ENCODE measurements around the gene PTPRD. TPM values are rescaled to one million over a fixed set of nuclear protein-coding genes. Genes with fewer than 3 reads are reported as not detected.

PTPRD gene
- total RNA-seq, 2 experiments from 2014 or later, result not detected

GRCh38 chr9:9855177-9856078 is 757.4 kb downstream of the PTPRD start:
- Mint-ChIP-seq H3K9me3 (no peaks in the 10 kb centered on the region), H3K4me1 (no peaks in the 10 kb centered on the region), H3K4me3 (no peak overlapping the region), H3K36me3 (ENCODE audit: low read depth) (no peaks in the 10 kb centered on the region), H3K27me3 (no peaks in the 10 kb centered on the region), H3K27ac (no peak overlapping the region)
- CTCF ChIA-PET, result no interaction called here
- DNase-seq, result no peak
- POLR2A ChIA-PET, result no interaction called here

GRCh38 chr9:9847750-9848149 is 765.1 kb downstream of the PTPRD start:
- CTCF ChIA-PET, result no interaction called here
- Mint-ChIP-seq H3K27me3 (no peaks in the 10 kb centered on the region), H3K4me3 (no peak overlapping the region), H3K4me1 (peaks cover 2% of the 10 kb centered on the region), H3K36me3 (ENCODE audit: low read depth) (no peaks in the 10 kb centered on the region), H3K27ac (no peak overlapping the region), H3K9me3 (no peaks in the 10 kb centered on the region)
- no peak for DNase-seq
- POLR2A ChIA-PET, result no interaction called here

DNA sequence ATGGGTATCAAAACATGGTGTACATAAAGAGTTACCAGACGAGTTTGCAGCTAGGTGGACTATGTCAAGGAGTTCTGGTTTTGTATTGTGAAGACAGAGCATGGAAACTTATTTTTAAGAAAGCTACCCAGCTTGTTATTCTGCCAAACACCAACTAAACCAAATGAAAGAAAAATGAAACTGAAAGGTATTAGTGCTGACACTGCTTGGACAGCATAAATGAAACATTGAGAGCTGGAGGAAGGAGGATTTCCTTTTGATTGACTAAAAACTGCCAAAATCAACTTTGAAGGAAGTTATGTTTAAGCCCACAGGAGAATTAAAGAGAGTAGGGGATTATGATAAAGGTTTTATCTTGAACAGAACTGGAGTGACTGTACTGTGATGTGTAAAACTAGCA is 766.2 kb downstream of the PTPRD start:
- no peaks in the 10 kb centered on the region for H3K27me3 Mint-ChIP-seq
- H3K9me3 Mint-ChIP-seq, result no peaks in the 10 kb centered on the region
- H3K27ac Mint-ChIP-seq, result no peak overlapping the region
- no peak for DNase-seq
- no peak overlapping the region for H3K4me3 Mint-ChIP-seq
- POLR2A ChIA-PET, result no interaction called here
- peaks cover 2% of the 10 kb centered on the region for H3K4me1 Mint-ChIP-seq
- CTCF ChIA-PET, result no interaction called here
- no peaks in the 10 kb centered on the region for H3K36me3 Mint-ChIP-seq (ENCODE audit: low read depth)

DNA sequence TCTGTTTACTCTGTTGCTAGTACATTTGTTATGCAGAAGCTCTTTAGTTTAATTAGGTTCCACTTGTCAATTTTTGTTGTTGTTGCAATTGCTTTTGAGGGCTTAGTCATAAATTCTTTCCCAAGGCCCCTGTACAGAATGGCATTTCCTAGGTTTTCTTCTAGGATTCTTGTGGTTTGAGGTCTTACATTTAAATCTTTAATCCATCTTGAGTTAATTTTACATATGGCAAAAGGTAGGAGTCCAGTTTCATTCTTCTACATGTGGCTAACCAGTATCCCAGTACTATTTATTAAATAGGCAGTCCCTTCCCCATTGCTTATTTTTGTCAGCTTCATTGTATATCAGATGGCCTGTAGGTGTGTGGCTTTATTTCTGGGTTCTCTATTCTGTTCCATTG is 792.4 kb downstream of the PTPRD start:
- ChIA-PET CTCF (no interaction called here), POLR2A (no interaction called here)
- Mint-ChIP-seq H3K9me3 (peaks cover 2% of the 10 kb centered on the region), H3K27ac (no peak overlapping the region), H3K4me3 (no peak overlapping the region), H3K4me1 (no peaks in the 10 kb centered on the region), H3K27me3 (no peaks in the 10 kb centered on the region), H3K36me3 (ENCODE audit: low read depth) (no peaks in the 10 kb centered on the region)
- no peak for DNase-seq

DNA sequence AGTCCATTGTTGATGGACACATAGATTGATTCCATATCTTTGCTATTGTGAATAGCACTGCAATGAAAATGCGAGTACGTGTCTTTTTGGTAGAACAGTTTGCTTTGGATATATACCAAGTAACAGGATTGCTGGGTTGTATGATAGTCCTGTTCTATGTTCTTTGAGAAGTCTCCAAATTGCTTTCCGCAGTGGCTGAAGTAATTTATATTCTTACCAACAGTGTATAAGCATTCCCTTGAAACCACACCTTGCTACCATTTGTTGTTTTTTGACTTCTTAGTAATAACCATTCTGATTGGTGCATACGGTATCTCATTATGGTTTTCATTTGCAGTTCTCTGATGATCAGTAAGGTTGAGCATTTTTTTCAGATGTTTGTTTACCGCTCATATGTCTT is 792.9 kb downstream of the PTPRD start:
- no peak overlapping the region for H3K4me3 Mint-ChIP-seq
- H3K27ac Mint-ChIP-seq, result no peak overlapping the region
- no peaks in the 10 kb centered on the region for H3K36me3 Mint-ChIP-seq (ENCODE audit: low read depth)
- H3K27me3 Mint-ChIP-seq, result no peaks in the 10 kb centered on the region
- no peaks in the 10 kb centered on the region for H3K4me1 Mint-ChIP-seq
- no peak for DNase-seq
- peaks cover 2% of the 10 kb centered on the region for H3K9me3 Mint-ChIP-seq
- POLR2A ChIA-PET, result no interaction called here
- CTCF ChIA-PET, result no interaction called here

DNA sequence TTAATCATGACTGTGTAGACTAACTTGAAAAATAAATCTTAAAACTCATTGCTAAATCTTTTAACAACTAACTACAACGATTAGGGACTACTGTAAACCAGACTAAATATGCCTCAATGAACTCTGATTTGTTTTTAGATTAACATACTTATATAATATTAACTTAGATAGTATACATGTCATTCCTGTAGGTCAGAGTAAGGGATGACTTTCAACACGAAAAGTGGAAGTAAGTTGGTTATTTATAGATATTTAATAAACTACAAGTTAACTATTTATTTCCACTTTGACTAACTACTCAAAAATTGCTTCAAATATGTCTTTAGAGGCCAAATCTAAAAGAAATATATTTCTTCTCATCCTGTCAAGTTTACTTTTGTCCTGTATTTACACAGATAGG is 795.6 kb downstream of the PTPRD start:
- no peaks in the 10 kb centered on the region for H3K36me3 Mint-ChIP-seq (ENCODE audit: low read depth)
- no peaks in the 10 kb centered on the region for H3K4me1 Mint-ChIP-seq
- POLR2A ChIA-PET, result no interaction called here
- no peak overlapping the region for H3K4me3 Mint-ChIP-seq
- DNase-seq, result no peak
- H3K27me3 Mint-ChIP-seq, result no peaks in the 10 kb centered on the region
- no peak overlapping the region for H3K27ac Mint-ChIP-seq
- peaks cover 2% of the 10 kb centered on the region for H3K9me3 Mint-ChIP-seq
- CTCF ChIA-PET, result no interaction called here

DNA sequence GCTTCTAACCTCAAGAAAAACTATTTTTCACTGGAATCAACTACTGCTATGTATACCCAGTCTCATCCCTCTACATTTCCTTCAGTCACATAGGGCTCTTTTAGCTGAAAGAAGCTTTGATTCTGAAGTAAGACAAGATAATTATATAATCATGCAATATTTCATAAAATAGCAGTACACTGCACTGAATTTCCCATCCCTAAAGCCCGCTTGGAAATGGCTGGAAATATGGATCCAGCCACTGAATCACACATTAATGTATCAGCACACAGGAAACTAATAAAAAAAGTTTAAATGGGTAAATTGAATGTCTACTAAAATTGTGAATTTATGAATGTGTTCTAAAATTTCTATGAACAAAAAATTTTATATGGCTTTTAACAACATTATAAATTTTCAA is 808.7 kb downstream of the PTPRD start:
- H3K4me1 Mint-ChIP-seq, result no peaks in the 10 kb centered on the region
- no peak overlapping the region for H3K27ac Mint-ChIP-seq
- POLR2A ChIA-PET, result no interaction called here

GRCh38 chr9:9799287-9799686 is 813.5 kb downstream of the PTPRD start:
- DNase-seq, result no peak
- ChIA-PET CTCF (no interaction called here), POLR2A (no interaction called here)
- Mint-ChIP-seq H3K9me3 (no peaks in the 10 kb centered on the region), H3K4me3 (no peak overlapping the region), H3K4me1 (no peaks in the 10 kb centered on the region), H3K36me3 (ENCODE audit: low read depth) (no peaks in the 10 kb centered on the region), H3K27me3 (no peaks in the 10 kb centered on the region), H3K27ac (no peak overlapping the region)

More for the DNA sequence above, 808.7 kb downstream of the PTPRD start:
- H3K9me3 Mint-ChIP-seq, result no peaks in the 10 kb centered on the region
- CTCF ChIA-PET, result no interaction called here
- H3K27me3 Mint-ChIP-seq, result no peaks in the 10 kb centered on the region
- no peak for DNase-seq
- H3K36me3 Mint-ChIP-seq (ENCODE audit: low read depth), result no peaks in the 10 kb centered on the region
- H3K4me3 Mint-ChIP-seq, result no peak overlapping the region

- DNase-seq, result no peak
- no peak overlapping the region for H3K4me3 Mint-ChIP-seq
- H3K36me3 Mint-ChIP-seq (ENCODE audit: low read depth), result no peaks in the 10 kb centered on the region
- no peaks in the 10 kb centered on the region for H3K9me3 Mint-ChIP-seq
- no peak overlapping the region for H3K27ac Mint-ChIP-seq
- POLR2A ChIA-PET, result no interaction called here
- no peaks in the 10 kb centered on the region for H3K27me3 Mint-ChIP-seq
- H3K4me1 Mint-ChIP-seq, result no peaks in the 10 kb centered on the region
- CTCF ChIA-PET, result interaction anchor here (0.6 kb wide), 1 partner anchor 1080 kb away, joined by 3 read pairs; no protein-coding TSS in a partner anchor
Observed at GRCh38 chr9:9792144-9792857, 820.5 kb downstream of the PTPRD start.

DNA sequence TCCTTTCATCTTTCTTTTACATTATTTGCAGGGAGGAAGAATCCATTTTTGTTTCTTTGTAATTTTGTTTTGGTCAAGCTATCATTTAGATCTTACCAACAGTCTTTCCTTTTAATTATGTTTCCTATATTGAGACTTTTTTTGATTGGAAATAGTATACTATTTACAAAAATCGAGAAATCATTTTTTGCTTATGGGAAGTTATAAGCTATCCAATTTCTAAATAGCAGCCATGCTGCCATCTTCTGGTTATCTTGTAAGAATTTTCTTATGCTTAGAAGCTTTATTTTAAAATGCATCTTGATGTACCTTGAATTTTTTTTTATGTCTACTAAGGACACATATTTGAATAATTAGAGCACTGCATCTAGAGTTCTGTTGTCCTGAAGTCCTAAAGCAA is 821.2 kb downstream of the PTPRD start:
- ChIA-PET POLR2A (no interaction called here), CTCF (interaction anchor here (0.6 kb wide), 1 partner anchor 1079 kb away, joined by 3 read pairs; no protein-coding TSS in a partner anchor)
- no peaks in the 10 kb centered on the region for H3K4me1 Mint-ChIP-seq

DNA sequence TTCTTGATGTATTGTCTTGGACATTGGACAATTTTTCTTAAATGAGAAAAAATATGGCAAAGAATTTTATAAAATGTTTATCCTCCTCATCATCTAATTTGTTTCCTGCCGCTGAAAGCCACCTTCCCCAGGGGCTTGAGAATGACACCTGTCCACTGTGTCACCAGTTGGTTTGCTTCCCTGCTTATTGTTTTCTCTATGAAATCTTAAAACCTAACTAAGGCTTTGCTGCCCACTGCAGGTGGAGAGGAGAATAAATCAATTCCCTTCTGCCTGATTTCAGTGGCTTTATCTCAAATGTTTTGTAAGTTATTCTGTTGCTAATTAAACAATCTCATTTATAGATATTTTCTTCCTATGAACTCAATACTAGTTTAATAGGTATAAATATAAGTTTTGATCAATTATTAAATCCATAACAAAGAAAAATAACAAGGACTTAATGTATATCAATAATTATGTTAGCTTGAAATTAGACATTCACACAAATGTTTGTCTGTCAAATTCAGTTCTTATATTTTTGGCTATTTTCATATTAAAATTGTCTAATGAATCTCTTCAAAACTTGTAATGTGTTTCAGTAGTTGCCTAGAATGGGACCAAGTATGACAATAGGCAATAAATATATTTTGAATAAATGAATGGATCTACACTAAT is 822.5 kb downstream of the PTPRD start:
- DNase-seq, result no peak
- H3K4me1 Mint-ChIP-seq, result no peaks in the 10 kb centered on the region

More for the DNA sequence above, 821.2 kb downstream of the PTPRD start:
- no peaks in the 10 kb centered on the region for H3K9me3 Mint-ChIP-seq
- H3K27ac Mint-ChIP-seq, result no peak overlapping the region
- no peak overlapping the region for H3K4me3 Mint-ChIP-seq
- H3K27me3 Mint-ChIP-seq, result no peaks in the 10 kb centered on the region
- H3K36me3 Mint-ChIP-seq (ENCODE audit: low read depth), result no peaks in the 10 kb centered on the region
- DNase-seq, result no peak

DNA sequence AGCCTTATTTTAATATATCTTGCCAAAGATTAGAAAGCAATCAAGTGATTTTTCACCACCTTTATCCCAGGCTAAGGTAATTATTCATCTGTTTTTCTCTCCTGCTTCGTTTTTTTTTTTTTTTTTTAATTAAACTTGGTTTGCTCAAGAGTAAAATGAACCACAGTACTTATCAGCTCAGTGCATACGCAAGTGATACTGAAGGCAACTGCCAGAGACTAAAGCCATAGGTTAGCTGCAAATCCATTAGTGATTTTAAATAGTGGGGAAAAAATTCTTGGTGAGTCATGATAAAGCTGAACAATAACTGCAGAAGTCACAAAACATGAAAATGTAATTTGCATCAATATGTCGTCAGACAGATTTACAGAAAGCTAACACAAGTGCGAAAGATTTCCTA is 829.1 kb downstream of the PTPRD start:
- POLR2A ChIA-PET, result no interaction called here
- DNase-seq, result no peak
- Mint-ChIP-seq H3K27me3 (no peaks in the 10 kb centered on the region), H3K4me3 (no peak overlapping the region), H3K27ac (no peak overlapping the region), H3K9me3 (no peaks in the 10 kb centered on the region), H3K36me3 (ENCODE audit: low read depth) (no peaks in the 10 kb centered on the region), H3K4me1 (no peaks in the 10 kb centered on the region)
- CTCF ChIA-PET, result no interaction called here

More for the DNA sequence above, 822.5 kb downstream of the PTPRD start:
- H3K27me3 Mint-ChIP-seq, result no peaks in the 10 kb centered on the region
- no peaks in the 10 kb centered on the region for H3K9me3 Mint-ChIP-seq
- CTCF ChIA-PET, result no interaction called here
- POLR2A ChIA-PET, result no interaction called here
- H3K36me3 Mint-ChIP-seq (ENCODE audit: low read depth), result no peaks in the 10 kb centered on the region
- H3K4me3 Mint-ChIP-seq, result no peak overlapping the region
- no peak overlapping the region for H3K27ac Mint-ChIP-seq

GRCh38 chr9:9783211-9783610 is 829.6 kb downstream of the PTPRD start:
- CTCF ChIA-PET, result no interaction called here
- Mint-ChIP-seq H3K4me3 (no peak overlapping the region), H3K36me3 (ENCODE audit: low read depth) (no peaks in the 10 kb centered on the region), H3K27ac (no peak overlapping the region), H3K27me3 (no peaks in the 10 kb centered on the region), H3K9me3 (no peaks in the 10 kb centered on the region), H3K4me1 (no peaks in the 10 kb centered on the region)
- DNase-seq, result no peak
- POLR2A ChIA-PET, result no interaction called here

Measured in activated CD4-positive, alpha-beta memory T cell treated with anti-CD3 and anti-CD28 coated beads, Interleukin-2, amount 10 ng/mL, durations not matched to agents 7 days and 5 days (primary cell).